ENCODE results near the gene VPS26A. TPM values are rescaled to one million over a fixed set of nuclear protein-coding genes. Genes with fewer than 3 reads are reported as not detected.

Gene VPS26A
- total RNA-seq, 1 donor from 2014 or later = 51.1 TPM

GRCh38 chr10:69176823-69177222 is 52.8 kb downstream of the VPS26A start:
- DNase-seq (ENCODE audit: low spot score, unreplicated experiment) = no peak
- peaks cover 2% of the 10 kb centered on the region for H3K36me3 Mint-ChIP-seq (ENCODE audit: insufficient read depth)

DNA sequence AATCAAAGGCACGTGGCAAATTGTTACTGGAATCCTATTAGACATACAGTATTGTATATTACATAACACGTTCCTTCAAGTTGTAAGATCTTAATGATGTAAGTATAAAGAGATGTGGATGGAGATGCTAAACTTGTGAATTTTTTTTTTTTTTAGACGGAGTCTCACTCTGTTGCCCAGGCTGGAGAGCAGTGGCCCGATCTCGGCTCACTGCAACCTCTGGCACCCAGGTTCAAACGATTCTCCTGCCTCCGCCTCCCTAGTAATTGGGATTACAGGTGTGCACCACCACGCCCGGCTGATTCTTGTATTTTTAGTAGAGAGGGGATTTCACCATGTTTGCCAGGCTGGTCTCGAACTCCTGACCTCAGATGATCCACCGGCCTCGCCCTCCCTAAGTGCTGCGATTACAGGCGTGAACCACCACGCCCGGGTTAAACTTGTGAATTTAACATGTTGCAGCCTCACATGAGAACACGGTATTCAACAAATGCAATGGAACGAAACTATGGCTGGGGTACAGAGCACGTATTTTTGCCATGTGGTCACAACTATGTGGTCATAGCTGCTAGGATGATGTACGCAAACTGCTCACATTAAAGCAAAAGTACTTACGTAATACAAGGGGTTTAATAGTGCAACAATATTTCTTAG is 55.2 kb downstream of the VPS26A start:
- DNase-seq (ENCODE audit: low spot score, unreplicated experiment) = no peak
- TF ChIP-seq, protein P1, sequence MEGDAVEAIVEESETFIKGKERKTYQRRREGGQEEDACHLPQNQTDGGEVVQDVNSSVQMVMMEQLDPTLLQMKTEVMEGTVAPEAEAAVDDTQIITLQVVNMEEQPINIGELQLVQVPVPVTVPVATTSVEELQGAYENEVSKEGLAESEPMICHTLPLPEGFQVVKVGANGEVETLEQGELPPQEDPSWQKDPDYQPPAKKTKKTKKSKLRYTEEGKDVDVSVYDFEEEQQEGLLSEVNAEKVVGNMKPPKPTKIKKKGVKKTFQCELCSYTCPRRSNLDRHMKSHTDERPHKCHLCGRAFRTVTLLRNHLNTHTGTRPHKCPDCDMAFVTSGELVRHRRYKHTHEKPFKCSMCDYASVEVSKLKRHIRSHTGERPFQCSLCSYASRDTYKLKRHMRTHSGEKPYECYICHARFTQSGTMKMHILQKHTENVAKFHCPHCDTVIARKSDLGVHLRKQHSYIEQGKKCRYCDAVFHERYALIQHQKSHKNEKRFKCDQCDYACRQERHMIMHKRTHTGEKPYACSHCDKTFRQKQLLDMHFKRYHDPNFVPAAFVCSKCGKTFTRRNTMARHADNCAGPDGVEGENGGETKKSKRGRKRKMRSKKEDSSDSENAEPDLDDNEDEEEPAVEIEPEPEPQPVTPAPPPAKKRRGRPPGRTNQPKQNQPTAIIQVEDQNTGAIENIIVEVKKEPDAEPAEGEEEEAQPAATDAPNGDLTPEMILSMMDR (IDR thresholded peaks at IDR 0.05; ENCODE audit: unreplicated experiment) = no peak
- no peaks in the 10 kb centered on the region for H3K27me3 Mint-ChIP-seq
- peaks cover 11% of the 10 kb centered on the region for H3K4me1 Mint-ChIP-seq (ENCODE audit: low read depth)
- peak overlapping the region; percentile 94 for H3K4me3 Mint-ChIP-seq (ENCODE audit: low read depth)
- H3K36me3 Mint-ChIP-seq (ENCODE audit: insufficient read depth) = peaks cover 1% of the 10 kb centered on the region
- H3K9me3 Mint-ChIP-seq (ENCODE audit: low read depth) = no peaks in the 10 kb centered on the region
- H3K27ac Mint-ChIP-seq = peak overlapping the region; percentile 100

More at GRCh38 chr10:69176823-69177222, 52.8 kb downstream of the VPS26A start:
- Mint-ChIP-seq H3K27ac (no peak overlapping the region), H3K9me3 (ENCODE audit: low read depth) (no peaks in the 10 kb centered on the region), H3K4me3 (ENCODE audit: low read depth) (no peak overlapping the region), H3K27me3 (no peaks in the 10 kb centered on the region), H3K4me1 (ENCODE audit: low read depth) (peaks cover 11% of the 10 kb centered on the region)
- TF ChIP-seq, protein P1 (IDR thresholded peaks at IDR 0.05; ENCODE audit: unreplicated experiment) = no peak

GRCh38 chr10:69179743-69180524 is 56.0 kb downstream of the VPS26A start, which contains the start of gene SUPV3L1:
Gene SUPV3L1 (plus strand): TSS chr10:69180234. CDS start chr10:69180292, 58 bp downstream.
- Mint-ChIP-seq H3K27ac (peak within 1 kb of the TSS; percentile 100), H3K9me3 (ENCODE audit: low read depth) (no peaks in the 10 kb centered on the region), H3K4me3 (ENCODE audit: low read depth) (peak within 1 kb of the TSS; percentile 94), H3K4me1 (ENCODE audit: low read depth) (peaks cover 11% of the 10 kb centered on the region), H3K27me3 (no peaks in the 10 kb centered on the region), H3K36me3 (ENCODE audit: insufficient read depth) (peaks cover 1% of the 10 kb centered on the region)
- peak; percentile 71 for DNase-seq (ENCODE audit: low spot score, unreplicated experiment)
- TF ChIP-seq, protein P1 (IDR thresholded peaks at IDR 0.05; ENCODE audit: unreplicated experiment) = no peak

- peak overlapping the region; percentile 94 for H3K4me3 Mint-ChIP-seq (ENCODE audit: low read depth)
- DNase-seq (ENCODE audit: low spot score, unreplicated experiment) = no peak
- no peaks in the 10 kb centered on the region for H3K27me3 Mint-ChIP-seq
- peak overlapping the region; percentile 100 for H3K27ac Mint-ChIP-seq
- TF ChIP-seq, protein P1 (IDR thresholded peaks at IDR 0.05; ENCODE audit: unreplicated experiment) = no peak
- peaks cover 11% of the 10 kb centered on the region for H3K4me1 Mint-ChIP-seq (ENCODE audit: low read depth)
- H3K9me3 Mint-ChIP-seq (ENCODE audit: low read depth) = no peaks in the 10 kb centered on the region
- H3K36me3 Mint-ChIP-seq (ENCODE audit: insufficient read depth) = peaks cover 3% of the 10 kb centered on the region
These were observed 56.7 kb downstream of the VPS26A start for GRCh38 chr10:69180525-69181204.

DNA sequence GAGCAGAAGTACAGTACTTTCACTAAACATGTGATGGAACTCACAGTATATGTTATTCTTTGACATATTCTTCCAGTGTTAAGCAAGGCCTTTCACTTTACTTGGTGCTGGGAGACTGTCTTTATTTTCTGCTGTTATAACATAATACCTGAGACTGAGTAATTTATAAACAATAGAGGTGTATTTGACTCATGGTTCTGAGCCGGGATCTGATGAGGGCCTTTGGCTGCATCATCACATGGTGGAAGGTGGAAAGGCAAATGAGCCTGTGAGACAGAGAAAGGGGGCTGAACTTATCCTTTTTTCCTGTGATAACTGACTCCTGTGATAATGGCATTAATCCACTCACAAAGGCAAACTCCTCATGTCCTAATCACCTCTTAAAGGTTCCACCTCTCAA is 57.5 kb downstream of the VPS26A start:
- no peak for DNase-seq (ENCODE audit: low spot score, unreplicated experiment)
- TF ChIP-seq, protein P1 (IDR thresholded peaks at IDR 0.05; ENCODE audit: unreplicated experiment) = no peak
- Mint-ChIP-seq H3K27ac (peak overlapping the region; percentile 100), H3K9me3 (ENCODE audit: low read depth) (no peaks in the 10 kb centered on the region), H3K36me3 (ENCODE audit: insufficient read depth) (peaks cover 4% of the 10 kb centered on the region), H3K4me1 (ENCODE audit: low read depth) (peaks cover 11% of the 10 kb centered on the region), H3K27me3 (no peaks in the 10 kb centered on the region), H3K4me3 (ENCODE audit: low read depth) (peak overlapping the region; percentile 94)
